A549 (cell line): ENCODE results near the gene MPHOSPH9.

Experiments used
- CHD2 ChIP-seq: fragments of 150-350 bp; IDR thresholded peaks from 2 replicates; pipeline ENCODE4 v1.6.1; 2014; ENCODE audit warnings: low read length; ENCODE audit not compliant: partially characterized antibody
- EHMT2 ChIP-seq: fragments of 200-600 bp; sonication (generic); IDR thresholded peaks from 2 replicates; pipeline ENCODE4 v1.6.1; 2016; ENCODE audit warnings: antibody characterized with exemption, low read depth, mild to moderate bottlenecking, moderate library complexity
- ESRRA ChIP-seq: fragments of 150-350 bp; IDR thresholded peaks from 2 replicates; pipeline ENCODE4 v1.6.1; 2014; ENCODE audit warnings: mild to moderate bottlenecking, low read length, borderline replicate concordance
- FOSL2 ChIP-seq, 2 experiments: fragments of 450-650 bp in 1 of 2; fragments of >200 bp in 1 of 2; sonication (Bioruptor Twin) in 1 of 2; formaldehyde crosslinking; IDR thresholded peaks; 2 replicates each; pipeline versions ENCODE4 v1.5.0 to v1.6.1; 2016 to 2020; ENCODE audit warnings: mild to moderate bottlenecking in 1 of 2, moderate library complexity in 1 of 2
- HOXA7 ChIP-seq: fragments of 250-450 bp; sonication (Bioruptor Pico); IDR thresholded peaks from 2 replicates; pipeline ENCODE4 v1.5.0; 2020; ENCODE audit warnings: mild to moderate bottlenecking, moderate library complexity
- JUNB ChIP-seq: fragments of >200 bp; sonication (Bioruptor Twin); formaldehyde crosslinking; IDR thresholded peaks from 2 replicates; pipeline ENCODE4 v1.6.1; 2016
- POLR2A ChIP-seq: IDR thresholded peaks from 2 replicates; pipeline ENCODE4 v1.6.1; 2012; ENCODE audit warnings: mild to moderate bottlenecking, low read length
- RAD21 ChIP-seq, 2 experiments: fragments of >200 bp in 1 of 2; sonication (Bioruptor Twin) in 1 of 2; formaldehyde crosslinking in 1 of 2; IDR thresholded peaks in 1 of 2; conservative IDR thresholded peaks in 1 of 2; 2 replicates in 1 of 2; 3 replicates in 1 of 2; pipeline ENCODE4 v1.6.1; 2012 to 2018; ENCODE audit warnings: inconsistent platforms in 1 of 2
- TF ChIP-seq, protein P1 (sequence below): fragments of >200 bp; sonication (Bioruptor Twin); formaldehyde crosslinking; IDR thresholded peaks from 3 replicates; pipeline ENCODE4 v1.5.1; 2016
- TF ChIP-seq, protein P2 (sequence below): IDR thresholded peaks from 2 replicates; pipeline ENCODE4 v1.6.1; 2012

DNA sequence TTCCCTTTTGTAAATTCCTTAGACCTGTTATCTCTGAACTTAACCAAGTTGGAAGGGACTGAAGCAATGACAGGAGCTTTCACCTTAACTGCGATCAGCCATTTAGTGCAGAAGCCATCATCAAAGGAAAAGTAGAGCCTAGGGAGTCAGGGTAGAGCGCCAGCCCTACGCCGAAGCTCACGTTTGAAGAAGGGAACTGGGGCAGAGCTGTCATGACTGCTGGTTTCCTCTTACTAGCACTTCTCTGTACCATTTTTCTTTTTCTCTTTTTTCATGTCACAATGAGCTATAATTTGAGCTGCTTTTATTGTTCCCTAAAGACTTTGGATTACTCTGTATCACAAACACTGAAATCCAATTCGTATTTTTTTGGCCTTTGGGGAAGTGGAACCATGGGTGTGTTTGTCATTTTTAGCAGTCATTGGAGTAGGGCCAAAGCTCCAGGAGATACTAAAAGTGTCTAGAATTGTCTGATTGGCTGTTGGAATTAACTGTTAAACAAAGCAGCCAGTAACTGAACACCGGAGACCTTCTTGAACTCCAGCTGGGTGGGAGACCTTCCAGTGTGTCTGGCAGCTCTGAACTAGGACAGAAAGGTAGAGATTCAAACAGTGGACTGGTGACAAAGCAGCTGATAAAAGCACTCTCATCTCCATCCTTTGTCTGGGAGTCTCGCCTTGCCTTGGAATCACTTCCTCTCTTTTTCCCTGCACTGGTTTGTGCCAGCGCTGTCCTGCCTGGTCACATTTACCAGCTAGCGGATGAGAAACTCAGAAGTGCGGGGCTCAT is 9.4 kb upstream of the MPHOSPH9 start:
- TF ChIP-seq, protein P1, sequence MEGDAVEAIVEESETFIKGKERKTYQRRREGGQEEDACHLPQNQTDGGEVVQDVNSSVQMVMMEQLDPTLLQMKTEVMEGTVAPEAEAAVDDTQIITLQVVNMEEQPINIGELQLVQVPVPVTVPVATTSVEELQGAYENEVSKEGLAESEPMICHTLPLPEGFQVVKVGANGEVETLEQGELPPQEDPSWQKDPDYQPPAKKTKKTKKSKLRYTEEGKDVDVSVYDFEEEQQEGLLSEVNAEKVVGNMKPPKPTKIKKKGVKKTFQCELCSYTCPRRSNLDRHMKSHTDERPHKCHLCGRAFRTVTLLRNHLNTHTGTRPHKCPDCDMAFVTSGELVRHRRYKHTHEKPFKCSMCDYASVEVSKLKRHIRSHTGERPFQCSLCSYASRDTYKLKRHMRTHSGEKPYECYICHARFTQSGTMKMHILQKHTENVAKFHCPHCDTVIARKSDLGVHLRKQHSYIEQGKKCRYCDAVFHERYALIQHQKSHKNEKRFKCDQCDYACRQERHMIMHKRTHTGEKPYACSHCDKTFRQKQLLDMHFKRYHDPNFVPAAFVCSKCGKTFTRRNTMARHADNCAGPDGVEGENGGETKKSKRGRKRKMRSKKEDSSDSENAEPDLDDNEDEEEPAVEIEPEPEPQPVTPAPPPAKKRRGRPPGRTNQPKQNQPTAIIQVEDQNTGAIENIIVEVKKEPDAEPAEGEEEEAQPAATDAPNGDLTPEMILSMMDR, result no peak
- TF ChIP-seq CHD2, result no peak
- TF ChIP-seq EHMT2, result no peak
- TF ChIP-seq FOSL2 (IDR thresholded peaks at IDR 0.05), result no peak
- no peak for TF ChIP-seq FOSL2 (CRISPR knock-in tag; IDR thresholded peaks at IDR 0.05)
- TF ChIP-seq POLR2A, result no peak
- TF ChIP-seq RAD21 (conservative IDR thresholded peaks at IDR 0.05 in 1 of 2, IDR thresholded peaks at IDR 0.05 in 1 of 2), result no peak
- no peak for TF ChIP-seq HOXA7 (CRISPR knock-in tag)
- no peak for TF ChIP-seq ESRRA
- TF ChIP-seq JUNB, result no peak
- TF ChIP-seq, protein P2, sequence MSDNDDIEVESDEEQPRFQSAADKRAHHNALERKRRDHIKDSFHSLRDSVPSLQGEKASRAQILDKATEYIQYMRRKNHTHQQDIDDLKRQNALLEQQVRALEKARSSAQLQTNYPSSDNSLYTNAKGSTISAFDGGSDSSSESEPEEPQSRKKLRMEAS, result no peak
